ENCODE data around the gene PRELID2.
"Not testable (repeated sequence)": the region's sequence is repeated elsewhere in the genome, so short reads cannot be mapped to it uniquely, and the experiment has no call there.

The PRELID2 gene

DNA sequence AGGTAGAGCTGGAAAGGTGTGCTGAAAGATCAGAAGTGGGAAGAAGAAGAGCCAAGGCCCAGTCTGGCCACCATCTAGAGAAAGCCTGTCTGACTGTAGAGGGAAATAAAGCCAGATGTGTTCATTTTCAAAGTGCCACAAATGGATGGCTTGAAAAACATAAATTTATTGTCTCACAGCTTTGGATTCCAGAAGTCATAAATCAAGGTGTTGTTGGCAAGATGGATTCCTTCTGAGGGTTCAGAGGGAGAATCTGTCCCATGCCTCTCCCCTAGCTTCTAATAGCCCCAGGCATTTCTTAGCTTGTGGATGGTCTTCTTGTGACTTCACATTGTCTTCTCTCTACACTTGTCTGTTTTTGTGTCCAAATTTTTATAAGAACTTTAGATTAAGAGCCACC lies 6.2 kb upstream of the PRELID2 start:
- Histone ChIP-seq H4K20me1 (ENCODE audit: low read depth, low read length) (no peaks in the 10 kb centered on the region), H3K36me3 (ENCODE audit: low read length) (no peaks in the 10 kb centered on the region), H3K27ac (ENCODE audit: low read depth, low read length) (no peak overlapping the region), H3K9me2 (replicated peaks; ENCODE audit: insufficient read depth, low read length) (no peaks in the 10 kb centered on the region), H3K4me3 (ENCODE audit: insufficient read depth, low read length, poor library complexity, severe bottlenecking) (no peak overlapping the region), H3K4me2 (ENCODE audit: low read depth, low read length, poor library complexity, severe bottlenecking) (no peak overlapping the region), H3K79me2 (ENCODE audit: insufficient read depth, low read length) (no peaks in the 10 kb centered on the region), H3K9me3 (ENCODE audit: insufficient read depth, low read length) (no peaks in the 10 kb centered on the region), H3K27me3 (ENCODE audit: low read length) (no peaks in the 10 kb centered on the region), H3K9ac (ENCODE audit: low read length) (no peak overlapping the region), H3F3A (ENCODE audit: insufficient read depth) (no peaks in the 10 kb centered on the region), H2AFZ (ENCODE audit: low read depth, low read length, severe bottlenecking) (no peak overlapping the region)
- TF ChIP-seq, protein P1, sequence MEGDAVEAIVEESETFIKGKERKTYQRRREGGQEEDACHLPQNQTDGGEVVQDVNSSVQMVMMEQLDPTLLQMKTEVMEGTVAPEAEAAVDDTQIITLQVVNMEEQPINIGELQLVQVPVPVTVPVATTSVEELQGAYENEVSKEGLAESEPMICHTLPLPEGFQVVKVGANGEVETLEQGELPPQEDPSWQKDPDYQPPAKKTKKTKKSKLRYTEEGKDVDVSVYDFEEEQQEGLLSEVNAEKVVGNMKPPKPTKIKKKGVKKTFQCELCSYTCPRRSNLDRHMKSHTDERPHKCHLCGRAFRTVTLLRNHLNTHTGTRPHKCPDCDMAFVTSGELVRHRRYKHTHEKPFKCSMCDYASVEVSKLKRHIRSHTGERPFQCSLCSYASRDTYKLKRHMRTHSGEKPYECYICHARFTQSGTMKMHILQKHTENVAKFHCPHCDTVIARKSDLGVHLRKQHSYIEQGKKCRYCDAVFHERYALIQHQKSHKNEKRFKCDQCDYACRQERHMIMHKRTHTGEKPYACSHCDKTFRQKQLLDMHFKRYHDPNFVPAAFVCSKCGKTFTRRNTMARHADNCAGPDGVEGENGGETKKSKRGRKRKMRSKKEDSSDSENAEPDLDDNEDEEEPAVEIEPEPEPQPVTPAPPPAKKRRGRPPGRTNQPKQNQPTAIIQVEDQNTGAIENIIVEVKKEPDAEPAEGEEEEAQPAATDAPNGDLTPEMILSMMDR (IDR thresholded peaks at IDR 0.05; ENCODE audit: insufficient read depth, low read length, poor library complexity, severe bottlenecking), result no peak
- TF ChIP-seq EZH2phosphoT487 (conservative IDR thresholded peaks at IDR 0.05; ENCODE audit: low read length), result no peak

DNA sequence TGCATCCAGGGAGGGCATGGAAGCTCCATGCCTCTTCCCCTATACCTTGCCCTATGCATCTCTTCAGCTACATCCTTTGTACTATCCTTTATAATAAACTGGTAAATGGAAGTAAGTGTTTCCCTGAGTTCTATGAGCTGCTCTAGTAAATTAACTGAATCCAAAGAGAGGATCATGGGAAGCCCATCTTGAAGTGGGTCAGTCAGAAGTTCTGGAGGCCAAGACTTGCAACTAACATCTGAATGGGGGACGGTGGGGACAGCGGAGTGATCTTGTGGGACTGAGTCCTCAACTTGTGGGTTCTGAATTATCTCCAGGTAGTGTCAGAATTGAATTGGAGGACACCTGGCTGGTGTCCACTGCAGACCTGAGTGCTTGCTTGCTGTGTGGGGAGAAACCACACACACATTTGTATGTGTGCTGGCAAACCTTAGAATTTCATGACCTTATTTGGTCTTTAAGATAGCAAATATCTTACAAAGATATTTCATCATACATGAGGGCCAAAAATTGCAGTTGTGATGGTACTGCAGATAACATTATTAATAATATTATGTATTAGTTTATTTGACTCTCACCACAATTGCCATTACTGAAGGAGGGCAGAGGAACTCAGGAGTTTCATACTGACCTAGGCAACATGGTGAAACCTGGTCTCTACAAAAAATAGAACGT lies 5.5 kb upstream of the PRELID2 start:
- Histone ChIP-seq H3K9ac (ENCODE audit: low read length) (no peak overlapping the region), H3K27me3 (ENCODE audit: low read length) (no peaks in the 10 kb centered on the region)

DNA sequence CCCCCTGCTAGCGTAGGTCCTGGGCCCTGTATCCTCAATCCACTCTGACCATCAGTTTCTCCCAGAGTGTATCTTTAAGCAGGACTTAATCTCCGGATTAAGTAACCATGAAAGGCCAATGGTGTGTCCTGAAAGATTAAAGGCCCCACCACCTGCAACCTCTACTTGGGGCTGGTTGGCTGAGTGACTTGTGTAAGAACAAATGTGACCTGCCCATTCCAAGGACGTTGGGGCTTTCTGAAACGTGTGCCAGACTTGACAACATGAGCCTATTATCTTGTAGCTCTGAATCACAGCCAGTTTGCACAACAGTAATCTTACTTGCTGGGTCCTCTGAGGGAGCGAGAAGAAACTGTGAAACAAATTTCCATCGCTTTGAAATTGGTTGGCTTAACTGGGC lies 3.1 kb upstream of the PRELID2 start:
- Histone ChIP-seq H3K27ac (ENCODE audit: low read depth, low read length) (no peak overlapping the region), H3K9me3 (ENCODE audit: insufficient read depth, low read length) (no peaks in the 10 kb centered on the region), H3F3A (ENCODE audit: insufficient read depth) (no peaks in the 10 kb centered on the region), H3K79me2 (ENCODE audit: insufficient read depth, low read length) (no peaks in the 10 kb centered on the region), H3K36me3 (ENCODE audit: low read length) (no peaks in the 10 kb centered on the region), H3K27me3 (ENCODE audit: low read length) (no peaks in the 10 kb centered on the region), H3K9ac (ENCODE audit: low read length) (no peak overlapping the region), H3K4me2 (ENCODE audit: low read depth, low read length, poor library complexity, severe bottlenecking) (no peak overlapping the region), H2AFZ (ENCODE audit: low read depth, low read length, severe bottlenecking) (no peak overlapping the region), H3K9me2 (replicated peaks; ENCODE audit: insufficient read depth, low read length) (no peaks in the 10 kb centered on the region), H4K20me1 (ENCODE audit: low read depth, low read length) (no peaks in the 10 kb centered on the region), H3K4me3 (ENCODE audit: insufficient read depth, low read length, poor library complexity, severe bottlenecking) (no peak overlapping the region)
- no peak for TF ChIP-seq EZH2phosphoT487 (conservative IDR thresholded peaks at IDR 0.05; ENCODE audit: low read length)
- TF ChIP-seq, protein P1 (IDR thresholded peaks at IDR 0.05; ENCODE audit: insufficient read depth, low read length, poor library complexity, severe bottlenecking), result no peak

More for the DNA sequence above, 5.5 kb upstream of the PRELID2 start:
- no peaks in the 10 kb centered on the region for H3K79me2 ChIP-seq (ENCODE audit: insufficient read depth, low read length)
- no peaks in the 10 kb centered on the region for H3K9me2 ChIP-seq (replicated peaks; ENCODE audit: insufficient read depth, low read length)
- H3K4me2 ChIP-seq (ENCODE audit: low read depth, low read length, poor library complexity, severe bottlenecking), result no peak overlapping the region
- no peaks in the 10 kb centered on the region for H3K36me3 ChIP-seq (ENCODE audit: low read length)
- TF ChIP-seq, protein P1 (IDR thresholded peaks at IDR 0.05; ENCODE audit: insufficient read depth, low read length, poor library complexity, severe bottlenecking), result no peak
- no peak for TF ChIP-seq EZH2phosphoT487 (conservative IDR thresholded peaks at IDR 0.05; ENCODE audit: low read length)
- H3K9me3 ChIP-seq (ENCODE audit: insufficient read depth, low read length), result no peaks in the 10 kb centered on the region
- no peaks in the 10 kb centered on the region for H4K20me1 ChIP-seq (ENCODE audit: low read depth, low read length)
- no peaks in the 10 kb centered on the region for H3F3A ChIP-seq (ENCODE audit: insufficient read depth)
- no peak overlapping the region for H2AFZ ChIP-seq (ENCODE audit: low read depth, low read length, severe bottlenecking)
- H3K4me3 ChIP-seq (ENCODE audit: insufficient read depth, low read length, poor library complexity, severe bottlenecking), result no peak overlapping the region
- no peak overlapping the region for H3K27ac ChIP-seq (ENCODE audit: low read depth, low read length)

DNA sequence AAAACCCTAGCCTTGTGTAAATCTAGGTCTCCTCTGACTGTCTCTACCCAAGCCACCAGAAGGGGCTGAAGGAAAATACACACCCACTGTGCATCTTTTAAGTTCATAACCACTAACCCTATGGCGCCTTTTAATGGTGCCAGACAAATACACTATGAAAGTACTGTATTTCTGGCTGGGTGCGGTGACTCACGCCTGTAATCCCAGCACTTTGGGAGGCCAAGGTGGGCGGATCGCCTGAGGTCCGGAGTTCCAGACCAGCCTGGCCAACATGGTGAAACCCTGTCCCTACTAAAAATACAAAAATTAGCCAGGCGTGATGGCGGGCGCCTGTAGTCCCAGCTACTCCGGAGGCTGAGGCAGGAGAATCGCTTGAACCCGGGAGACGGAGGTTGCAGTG lies 1.1 kb upstream of the PRELID2 start:
- H3K9me3 ChIP-seq (ENCODE audit: insufficient read depth, low read length); H3K27ac ChIP-seq (ENCODE audit: low read depth, low read length); H3F3A ChIP-seq (ENCODE audit: insufficient read depth); H3K4me2 ChIP-seq (ENCODE audit: low read depth, low read length, poor library complexity, severe bottlenecking); H3K9ac ChIP-seq (ENCODE audit: low read length); H2AFZ ChIP-seq (ENCODE audit: low read depth, low read length, severe bottlenecking); H3K27me3 ChIP-seq (ENCODE audit: low read length); H3K36me3 ChIP-seq (ENCODE audit: low read length); H3K79me2 ChIP-seq (ENCODE audit: insufficient read depth, low read length); H4K20me1 ChIP-seq (ENCODE audit: low read depth, low read length); H3K4me3 ChIP-seq (ENCODE audit: insufficient read depth, low read length, poor library complexity, severe bottlenecking); H3K9me2 ChIP-seq (replicated peaks; ENCODE audit: insufficient read depth, low read length): not testable (repeated sequence)

Measured in SU-DHL-6 (cell line).